ENCODE measurements around the gene PLXNA4. TPM values are rescaled to one million over a fixed set of nuclear protein-coding genes. Genes with fewer than 3 reads are reported as not detected.

The PLXNA4 gene
- total RNA-seq, 1 donor from 2014 or later, result 13.6 TPM

DNA sequence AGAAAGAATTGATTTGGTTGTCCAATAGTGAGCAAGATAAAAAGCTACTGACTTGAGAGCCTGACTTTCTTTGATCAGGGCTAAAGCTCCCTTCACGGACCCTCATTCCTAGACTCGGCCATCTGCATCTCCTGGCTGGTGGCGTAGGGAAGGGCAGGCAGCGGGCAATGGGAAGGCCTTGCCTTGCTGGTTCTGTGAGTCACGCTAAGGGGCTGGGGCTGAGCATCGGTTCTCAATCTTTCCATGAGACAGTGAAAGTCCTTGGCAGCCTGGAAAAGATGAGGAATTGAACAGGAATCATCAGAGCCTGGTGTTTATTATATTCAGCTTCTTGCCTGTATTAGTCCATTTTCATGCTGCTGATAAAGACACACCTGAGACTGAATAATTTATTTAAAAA is 475.3 kb downstream of the PLXNA4 start:
- peaks cover 14% of the 10 kb centered on the region for H3K27me3 Mint-ChIP-seq
- H3K36me3 Mint-ChIP-seq, result no peaks in the 10 kb centered on the region
- H3K4me1 Mint-ChIP-seq (ENCODE audit: unreplicated experiment), result no peaks in the 10 kb centered on the region
- no peaks in the 10 kb centered on the region for H3K9me3 Mint-ChIP-seq
- no peak for DNase-seq (ENCODE audit: extremely low spot score, unreplicated experiment)
- H3K27ac Mint-ChIP-seq, result no peak overlapping the region
- TF ChIP-seq, protein P1, sequence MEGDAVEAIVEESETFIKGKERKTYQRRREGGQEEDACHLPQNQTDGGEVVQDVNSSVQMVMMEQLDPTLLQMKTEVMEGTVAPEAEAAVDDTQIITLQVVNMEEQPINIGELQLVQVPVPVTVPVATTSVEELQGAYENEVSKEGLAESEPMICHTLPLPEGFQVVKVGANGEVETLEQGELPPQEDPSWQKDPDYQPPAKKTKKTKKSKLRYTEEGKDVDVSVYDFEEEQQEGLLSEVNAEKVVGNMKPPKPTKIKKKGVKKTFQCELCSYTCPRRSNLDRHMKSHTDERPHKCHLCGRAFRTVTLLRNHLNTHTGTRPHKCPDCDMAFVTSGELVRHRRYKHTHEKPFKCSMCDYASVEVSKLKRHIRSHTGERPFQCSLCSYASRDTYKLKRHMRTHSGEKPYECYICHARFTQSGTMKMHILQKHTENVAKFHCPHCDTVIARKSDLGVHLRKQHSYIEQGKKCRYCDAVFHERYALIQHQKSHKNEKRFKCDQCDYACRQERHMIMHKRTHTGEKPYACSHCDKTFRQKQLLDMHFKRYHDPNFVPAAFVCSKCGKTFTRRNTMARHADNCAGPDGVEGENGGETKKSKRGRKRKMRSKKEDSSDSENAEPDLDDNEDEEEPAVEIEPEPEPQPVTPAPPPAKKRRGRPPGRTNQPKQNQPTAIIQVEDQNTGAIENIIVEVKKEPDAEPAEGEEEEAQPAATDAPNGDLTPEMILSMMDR (conservative IDR thresholded peaks at IDR 0.05), result no peak
- H3K4me3 Mint-ChIP-seq, result no peak overlapping the region

DNA sequence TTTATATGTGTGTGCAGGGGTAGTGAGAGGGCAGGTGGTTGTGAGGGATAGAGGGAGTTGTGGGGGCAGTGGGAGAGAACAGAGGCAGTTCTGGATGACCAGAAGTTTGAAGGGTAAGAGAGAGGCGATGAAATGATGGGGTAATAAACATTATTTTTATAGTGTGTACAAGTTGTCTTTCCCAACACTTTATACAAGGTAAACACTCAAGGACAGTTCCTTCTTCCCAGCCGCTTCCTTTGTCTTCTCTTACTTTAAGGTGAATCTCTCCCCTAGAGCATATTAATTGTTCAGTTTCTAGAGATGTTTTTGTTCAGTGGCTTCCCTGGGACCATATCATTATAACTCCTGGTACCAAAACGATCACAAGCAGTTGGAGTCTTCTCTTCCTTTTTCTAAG is 475.8 kb downstream of the PLXNA4 start:
- Mint-ChIP-seq H3K4me3 (no peak overlapping the region), H3K27me3 (peaks cover 14% of the 10 kb centered on the region), H3K9me3 (no peaks in the 10 kb centered on the region), H3K27ac (no peak overlapping the region), H3K36me3 (no peaks in the 10 kb centered on the region), H3K4me1 (ENCODE audit: unreplicated experiment) (no peaks in the 10 kb centered on the region)
- no peak for DNase-seq (ENCODE audit: extremely low spot score, unreplicated experiment)
- TF ChIP-seq, protein P1 (conservative IDR thresholded peaks at IDR 0.05), result no peak

DNA sequence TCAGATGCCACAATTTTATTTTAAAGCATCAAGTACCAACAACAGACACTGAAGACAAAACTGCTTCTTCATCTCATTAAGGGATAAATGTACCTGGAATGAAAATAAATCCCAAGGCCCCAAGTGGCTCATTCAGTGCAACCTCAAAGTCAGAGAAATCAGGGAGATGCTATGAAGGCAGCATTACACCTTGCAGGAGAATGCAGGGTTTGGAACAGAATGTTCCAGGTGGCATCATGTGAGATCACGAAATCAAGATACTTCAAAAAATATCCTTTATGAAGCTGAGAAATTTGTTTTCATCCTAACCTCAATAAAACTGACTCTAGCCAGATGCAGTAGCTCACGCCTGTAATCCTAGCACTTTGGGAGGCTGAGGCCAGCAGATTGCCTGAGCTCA is 477.1 kb downstream of the PLXNA4 start:
- Mint-ChIP-seq H3K27ac (no peak overlapping the region), H3K36me3 (no peaks in the 10 kb centered on the region), H3K27me3 (peaks cover 18% of the 10 kb centered on the region), H3K9me3 (no peaks in the 10 kb centered on the region), H3K4me3 (no peak overlapping the region), H3K4me1 (ENCODE audit: unreplicated experiment) (no peaks in the 10 kb centered on the region)
- TF ChIP-seq, protein P1 (conservative IDR thresholded peaks at IDR 0.05), result no peak
- no peak for DNase-seq (ENCODE audit: extremely low spot score, unreplicated experiment)

DNA sequence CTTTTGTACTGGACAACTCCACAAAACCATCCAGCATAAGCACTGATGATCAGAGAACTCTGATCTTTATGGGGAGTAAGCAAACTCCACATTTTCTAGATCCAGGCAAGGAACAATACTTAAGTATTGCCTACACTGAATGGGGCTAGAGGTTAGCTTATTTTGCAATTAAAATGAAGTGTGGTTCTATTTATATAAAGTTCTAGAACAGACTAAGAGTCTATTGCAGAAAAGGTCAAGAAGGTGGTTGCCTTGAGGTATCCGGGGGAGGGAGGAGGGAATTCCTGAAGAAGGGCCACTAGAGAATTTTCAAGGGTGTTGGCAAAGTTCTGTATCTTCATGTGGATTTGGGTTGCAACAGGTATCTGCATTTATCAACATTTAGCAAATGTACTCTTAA is 477.9 kb downstream of the PLXNA4 start:
- Mint-ChIP-seq H3K36me3 (no peaks in the 10 kb centered on the region), H3K9me3 (no peaks in the 10 kb centered on the region), H3K27me3 (peaks cover 20% of the 10 kb centered on the region), H3K4me1 (ENCODE audit: unreplicated experiment) (no peaks in the 10 kb centered on the region), H3K4me3 (no peak overlapping the region), H3K27ac (no peak overlapping the region)
- TF ChIP-seq, protein P1 (conservative IDR thresholded peaks at IDR 0.05), result no peak
- no peak for DNase-seq (ENCODE audit: extremely low spot score, unreplicated experiment)

DNA sequence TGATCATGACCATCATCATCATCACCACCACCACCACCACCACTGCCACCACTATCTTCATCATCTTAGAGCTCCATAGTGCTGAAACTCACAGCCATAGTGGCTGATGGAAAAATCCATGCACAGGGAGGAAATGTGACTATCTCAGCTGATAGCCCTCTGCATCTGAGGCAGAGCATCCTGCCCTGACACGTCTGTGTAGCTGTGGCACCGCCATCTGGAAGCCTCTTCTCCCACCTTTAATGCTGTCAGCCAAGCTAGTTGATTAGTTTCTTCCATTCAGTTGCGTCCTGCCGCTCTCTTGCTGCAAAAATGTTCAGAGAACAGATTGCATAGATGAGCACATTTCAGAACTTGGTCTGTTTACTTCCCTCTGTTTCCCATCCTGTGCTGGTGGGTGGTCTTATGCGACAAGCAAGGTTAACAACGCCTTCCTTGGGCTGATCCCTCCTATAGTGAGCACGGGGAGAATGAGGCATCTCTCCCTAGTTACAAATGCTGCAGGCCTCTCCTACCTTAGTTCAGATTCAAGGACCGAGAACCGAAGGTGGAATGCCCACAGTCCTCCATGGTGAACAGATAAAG is 478.6 kb downstream of the PLXNA4 start:
- Mint-ChIP-seq H3K4me1 (ENCODE audit: unreplicated experiment) (no peaks in the 10 kb centered on the region), H3K9me3 (no peaks in the 10 kb centered on the region), H3K36me3 (no peaks in the 10 kb centered on the region), H3K27me3 (peaks cover 23% of the 10 kb centered on the region), H3K27ac (no peak overlapping the region), H3K4me3 (no peak overlapping the region)
- TF ChIP-seq, protein P1 (conservative IDR thresholded peaks at IDR 0.05), result no peak
- no peak for DNase-seq (ENCODE audit: extremely low spot score, unreplicated experiment)

Data from type B pancreatic cell (in vitro differentiated cells).